NK-92 treated with Interleukin-12 subunit alpha and Interleukin-12 subunit beta, amount 100 ng/mL, for 24 hours (cell line): Measurements from ENCODE around the gene ZNF668.
"Not testable (repeated sequence)": the region's sequence is repeated elsewhere in the genome, so short reads cannot be mapped to it uniquely, and the experiment has no call there.

ENCODE experiments used
- DNase-seq: peaks from one replicate; lab custom pipeline; 2025; lab: John Stamatoyannopoulos, UW

ZNF668 gene

DNA sequence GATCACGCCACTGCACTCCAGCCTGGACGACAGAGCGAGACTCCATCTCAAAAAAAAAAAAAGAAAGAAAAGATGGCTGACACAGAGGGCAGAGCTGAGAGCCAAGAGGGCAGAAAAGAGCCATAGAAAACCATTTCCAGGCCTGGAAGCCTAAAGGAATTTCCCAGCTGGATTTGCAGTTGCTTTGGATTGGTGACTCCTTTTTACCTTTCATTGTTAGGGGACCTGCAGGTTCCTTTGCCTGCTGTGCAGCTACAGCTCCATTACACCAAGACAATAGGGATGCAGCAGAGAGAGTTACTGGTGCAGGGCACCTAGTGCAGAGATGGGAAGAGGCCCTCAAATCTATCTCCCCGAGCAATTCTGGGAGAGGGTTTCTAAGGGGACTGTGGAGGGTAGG lies 18.4 kb downstream of the ZNF668 start:
- DNase-seq: no peak

DNA sequence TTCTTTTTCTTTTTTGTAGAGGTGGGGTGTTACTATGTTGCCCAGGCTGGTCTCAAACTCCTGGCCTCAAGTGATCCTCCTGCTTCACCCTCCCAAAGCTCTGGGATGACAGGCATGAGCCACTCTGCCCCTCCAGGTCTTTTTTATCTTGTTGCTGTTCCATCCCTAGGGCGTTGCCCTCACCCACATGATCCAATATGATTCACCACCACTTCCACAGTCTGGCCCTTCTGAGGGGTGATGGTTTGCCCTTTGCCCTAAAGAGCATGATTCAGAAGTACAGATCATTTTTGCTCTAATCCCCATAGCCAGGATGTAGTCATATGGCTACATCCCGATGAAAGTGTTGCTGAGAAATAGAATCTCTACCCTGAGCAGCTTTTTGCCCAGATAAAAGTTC lies 21.9 kb downstream of the ZNF668 start:
- DNase-seq: no peak

DNA sequence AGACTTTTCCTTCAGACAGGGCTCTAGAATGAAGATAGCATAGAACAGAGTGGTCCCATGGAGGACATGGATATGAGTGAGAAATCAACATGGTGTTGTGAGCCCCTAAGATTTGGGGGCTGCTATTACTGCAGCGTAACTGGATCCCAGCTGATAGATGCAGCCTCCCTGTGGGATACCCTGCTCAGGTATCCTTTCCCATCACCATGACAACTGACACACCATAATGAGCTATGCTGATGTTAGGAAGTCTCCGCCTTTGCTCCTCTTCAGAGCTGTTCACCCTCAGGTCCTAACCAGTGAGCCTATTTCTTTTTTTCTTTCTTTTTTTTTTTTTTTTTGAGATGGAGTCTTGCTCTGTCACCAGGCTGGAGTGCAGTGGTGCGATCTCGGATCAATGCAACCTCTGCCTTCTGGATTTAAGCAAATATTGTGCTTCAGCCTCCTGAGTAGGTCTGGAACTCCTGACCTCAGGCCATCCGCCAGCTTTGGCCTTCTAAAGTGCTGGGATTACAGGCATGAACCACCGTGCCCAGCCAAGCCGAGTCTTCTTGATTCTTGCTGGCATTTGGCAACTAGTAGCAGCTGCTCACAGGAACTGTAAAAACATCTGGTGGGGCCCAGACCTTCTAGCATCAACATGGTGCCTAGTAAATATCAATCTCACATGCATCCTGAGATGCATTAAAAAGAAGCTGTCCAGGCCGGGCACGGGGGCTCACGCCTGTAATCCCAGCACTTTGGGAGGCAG lies 23.6 kb downstream of the ZNF668 start:
- no peak for DNase-seq

DNA sequence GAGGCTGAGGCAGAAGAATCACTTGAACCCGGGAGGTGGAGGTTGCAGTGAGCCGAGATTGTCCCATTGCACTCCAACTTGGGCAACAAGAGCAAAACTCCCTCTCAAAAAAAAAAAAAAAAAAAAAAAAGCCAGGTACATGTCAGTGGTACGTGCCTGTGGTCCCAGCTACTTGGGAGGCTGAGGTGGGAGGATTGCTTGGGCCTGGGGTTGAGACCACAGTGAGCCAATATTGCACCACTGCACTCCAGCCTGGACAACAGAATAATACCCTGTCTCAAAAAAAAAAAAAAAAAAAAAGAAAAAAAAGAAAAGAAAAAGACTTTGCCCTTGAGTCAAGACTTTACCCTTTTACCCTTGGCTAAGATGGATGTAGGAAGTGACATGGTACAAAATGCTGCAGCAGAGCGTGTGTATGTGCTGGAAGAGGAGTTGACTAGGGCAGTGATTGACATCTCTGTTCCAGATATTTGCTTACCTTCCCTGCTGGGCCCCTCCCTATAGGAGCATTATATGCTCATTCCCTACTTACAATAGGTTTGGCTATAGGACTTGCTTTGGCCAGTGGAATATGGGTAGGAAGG lies 30.1 kb downstream of the ZNF668 start:
- DNase-seq: no peak

DNA sequence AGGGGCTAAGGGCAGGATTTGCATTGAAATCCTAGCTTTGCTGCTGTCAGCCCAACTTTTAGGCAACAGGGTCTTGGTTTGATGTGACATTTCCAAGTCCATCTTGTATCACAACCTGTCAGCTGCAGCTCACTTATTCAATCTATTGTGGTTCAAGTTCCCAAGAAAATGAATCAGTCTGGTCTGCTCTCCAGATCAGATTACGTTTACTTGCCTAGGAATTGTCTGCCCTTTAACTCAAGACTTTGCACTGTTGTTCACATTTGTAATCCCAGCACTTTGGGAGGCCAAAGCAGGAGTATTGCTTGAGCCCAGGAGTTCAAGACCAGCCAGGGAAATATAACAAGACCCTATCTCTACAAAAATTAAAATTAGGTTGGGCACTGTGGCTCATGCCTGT lies 30.7 kb downstream of the ZNF668 start:
- DNase-seq: no peak

DNA sequence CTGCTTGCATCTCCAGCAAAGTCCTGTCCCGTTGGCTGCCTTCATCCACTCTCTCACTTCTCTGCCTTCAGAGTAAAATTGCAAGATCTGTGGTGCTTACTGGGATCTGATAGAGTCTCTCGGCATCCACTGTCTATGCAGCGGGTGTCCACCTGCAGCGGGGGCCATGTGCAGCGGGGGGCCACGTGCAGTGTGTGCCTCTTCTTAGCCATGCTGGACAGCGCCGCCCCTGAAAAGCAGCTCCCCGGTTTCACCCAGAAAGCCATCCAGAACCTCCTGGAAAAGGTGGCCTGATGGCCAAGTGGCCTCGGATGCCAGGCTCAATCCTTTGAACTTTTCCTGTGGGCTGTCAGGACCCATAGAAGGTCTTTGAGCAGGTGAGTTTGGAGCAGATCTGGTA lies 31.2 kb downstream of the ZNF668 start:
- DNase-seq: no peak

DNA sequence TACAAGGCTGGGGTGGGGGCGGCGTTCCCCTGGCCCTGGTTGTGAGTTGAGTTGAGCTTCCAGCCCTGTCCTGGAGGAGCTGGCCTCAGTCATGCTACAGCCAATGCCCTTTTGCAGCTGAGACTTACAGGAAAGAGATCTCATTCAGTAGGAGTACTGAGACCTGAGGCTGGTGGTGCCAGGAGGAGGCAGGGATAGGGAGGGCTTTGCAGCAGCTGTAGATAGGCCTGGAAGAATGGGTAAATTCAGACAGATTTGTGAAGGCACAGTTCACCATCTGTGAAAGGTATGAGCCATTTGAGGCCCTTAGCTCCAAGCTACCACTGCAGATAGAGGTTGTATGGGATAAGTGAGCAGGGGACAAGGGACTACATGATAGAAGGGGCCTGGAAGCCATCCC lies 35.0 kb downstream of the ZNF668 start:
- no peak for DNase-seq

DNA sequence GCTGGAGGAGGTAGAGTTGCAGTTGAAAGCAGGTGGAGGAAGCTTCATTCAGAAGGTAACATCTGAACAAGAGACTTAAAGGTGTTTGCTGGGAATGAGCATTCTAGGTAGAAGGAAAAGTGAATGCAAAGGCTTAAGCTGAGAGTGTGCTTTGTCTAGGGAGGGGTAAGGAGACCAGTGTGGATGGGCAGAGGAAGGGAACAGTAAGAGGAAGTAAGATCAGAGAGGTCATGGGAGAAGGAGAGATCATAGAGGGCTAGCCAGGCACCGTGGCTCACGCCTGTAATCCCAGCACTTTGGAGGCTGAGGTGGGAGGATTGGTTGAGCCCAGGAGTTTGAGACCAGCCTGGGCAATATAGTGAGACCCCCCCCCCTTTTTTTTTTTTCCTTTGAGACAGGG lies 37.3 kb downstream of the ZNF668 start:
- DNase-seq: no peak

DNA sequence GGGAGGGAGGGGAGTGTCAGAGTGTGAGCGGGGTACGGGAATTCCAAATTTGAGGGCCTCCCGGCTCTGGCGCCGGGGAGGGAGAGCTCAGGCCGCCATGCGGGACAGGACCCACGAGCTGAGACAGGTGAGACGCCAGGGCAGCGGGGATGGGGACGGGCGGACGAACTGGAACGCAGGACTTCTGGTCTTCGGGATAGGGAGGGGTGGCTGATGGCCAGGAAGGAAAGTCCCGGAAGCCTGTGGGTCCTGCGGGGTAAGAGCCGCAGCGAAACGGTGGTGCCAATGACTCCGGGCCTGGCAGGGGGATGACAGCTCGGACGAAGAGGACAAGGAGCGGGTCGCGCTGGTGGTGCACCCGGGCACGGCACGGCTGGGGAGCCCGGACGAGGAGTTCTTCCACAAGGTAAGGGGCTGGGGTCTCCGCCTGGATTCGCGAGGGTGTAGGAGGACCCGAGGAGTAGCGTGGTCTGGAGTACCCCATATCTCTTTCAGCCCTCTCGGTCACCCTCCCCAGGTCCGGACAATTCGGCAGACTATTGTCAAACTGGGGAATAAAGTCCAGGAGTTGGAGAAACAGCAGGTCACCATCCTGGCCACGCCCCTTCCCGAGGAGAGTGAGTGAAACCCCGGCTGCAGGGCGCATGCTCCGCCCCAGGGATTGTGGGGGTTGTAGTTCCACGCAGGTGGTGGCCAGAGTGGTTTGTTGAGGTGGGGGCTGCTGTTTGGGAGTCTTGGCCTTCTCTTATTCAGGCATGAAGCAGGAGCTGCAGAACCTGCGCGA lies 40.1 kb downstream of the ZNF668 start:
- peak; percentile 87 for DNase-seq

DNA sequence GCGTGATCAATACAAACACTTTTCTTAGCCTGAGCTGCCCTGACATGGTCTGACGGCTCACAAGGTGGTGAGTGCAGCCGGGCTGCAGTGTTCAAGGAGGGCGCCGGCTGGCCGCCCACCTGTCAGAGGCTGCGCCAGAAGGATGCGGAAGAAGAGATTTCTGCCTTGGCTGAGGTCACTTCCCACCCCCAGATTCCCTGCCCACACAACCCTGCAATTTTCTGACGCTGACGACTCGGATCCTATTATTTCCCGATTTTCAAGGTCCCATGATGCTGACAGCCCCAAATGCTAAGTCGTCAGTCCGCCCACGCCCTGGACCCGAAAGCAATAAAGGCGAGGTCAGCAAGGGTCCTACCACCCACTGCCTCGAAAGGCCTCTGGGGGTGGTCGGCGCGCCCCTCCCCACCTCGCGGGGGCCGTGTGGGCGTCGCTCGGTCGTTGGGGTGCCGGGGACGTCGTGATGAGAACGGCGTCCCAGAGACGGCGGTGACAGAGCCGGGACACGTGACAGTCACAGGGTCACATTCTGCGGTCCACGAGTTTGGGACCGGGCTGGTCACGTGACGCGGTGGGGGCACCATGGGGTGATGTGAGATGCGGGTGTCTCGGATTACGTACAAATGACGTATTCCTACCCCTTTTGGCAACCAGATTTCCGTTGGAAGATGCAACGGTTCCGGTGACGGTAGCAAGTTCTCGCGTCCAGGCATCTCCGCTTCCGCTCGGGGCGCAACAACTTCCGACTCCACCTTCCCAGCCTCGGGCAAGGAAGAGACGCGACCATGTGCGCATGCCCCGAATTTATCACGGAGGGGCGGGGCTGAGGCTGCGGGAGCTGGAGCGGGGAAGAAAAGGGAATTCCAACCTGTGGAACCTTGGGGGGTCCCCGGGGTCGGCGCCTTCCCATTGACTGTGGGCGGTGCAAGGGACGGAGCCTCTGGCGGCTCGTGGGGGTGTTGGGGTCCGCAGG lies 41.0 kb downstream of the ZNF668 start, which contains the start of gene STX4:
STX4 (plus strand) TSS at position 823 of the 973 bp plus-strand sequence. CDS start 248 bp downstream, outside the sequence.
- DNase-seq: peak; percentile 96

DNA sequence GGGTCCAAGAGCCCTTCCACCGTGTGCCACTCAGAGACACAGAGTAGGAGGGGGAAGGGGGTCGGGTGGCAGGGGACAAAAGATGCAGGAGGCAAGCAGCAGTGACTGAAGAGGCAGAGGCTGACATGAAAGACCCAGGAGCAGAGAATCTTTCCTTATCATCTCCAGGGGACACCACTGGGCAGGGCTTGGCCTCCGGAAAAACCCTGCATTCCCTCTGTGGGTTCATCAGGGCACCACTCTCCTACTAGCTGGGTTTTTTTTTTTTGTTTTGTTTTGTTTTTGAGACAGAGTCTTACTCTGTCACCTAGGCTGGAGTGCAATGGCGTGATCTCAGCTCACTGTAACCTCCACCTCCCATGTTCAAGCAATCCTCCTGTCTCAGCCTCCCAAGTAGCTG lies 42.8 kb downstream of the ZNF668 start:
- DNase-seq: no peak

DNA sequence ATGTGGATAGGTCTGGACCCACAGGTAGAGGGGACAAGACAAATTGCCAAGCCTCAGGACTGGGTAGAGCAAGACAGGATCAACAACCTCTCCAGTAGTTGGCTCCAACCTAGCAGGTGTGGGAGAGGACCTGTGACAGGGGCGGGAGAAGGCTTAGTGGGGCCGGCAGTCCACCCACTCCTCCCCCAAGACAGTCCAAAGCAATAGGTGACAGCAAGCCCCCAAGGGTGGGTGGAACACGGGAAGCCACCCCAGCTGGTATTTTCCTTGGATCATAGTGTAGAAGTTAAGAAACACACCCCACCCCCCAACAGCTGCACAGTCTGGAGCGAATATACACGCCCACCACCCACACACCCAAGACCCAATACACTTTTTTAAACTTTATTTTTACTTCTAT lies 44.8 kb downstream of the ZNF668 start:
- DNase-seq: no peak

DNA sequence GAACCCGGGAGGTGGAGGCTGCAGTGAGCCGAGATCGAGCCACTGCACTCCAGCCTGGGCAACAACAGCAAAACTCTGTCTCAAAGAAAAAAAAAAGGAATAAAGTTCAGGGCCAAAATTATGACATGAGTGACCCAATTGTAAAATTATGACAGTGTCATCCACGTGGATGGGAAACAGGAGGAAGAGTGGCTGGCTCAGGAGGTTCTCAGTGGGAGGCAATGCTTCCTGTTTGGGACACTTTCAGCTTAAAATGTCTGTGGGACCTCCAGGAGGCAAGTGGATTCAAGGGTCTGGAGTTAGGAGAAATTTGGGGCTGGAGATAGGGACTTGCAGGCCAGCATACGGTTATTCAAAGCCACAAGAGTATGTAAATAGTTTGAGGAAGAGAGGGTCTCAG lies 48.7 kb downstream of the ZNF668 start:
- DNase-seq: no peak

DNA sequence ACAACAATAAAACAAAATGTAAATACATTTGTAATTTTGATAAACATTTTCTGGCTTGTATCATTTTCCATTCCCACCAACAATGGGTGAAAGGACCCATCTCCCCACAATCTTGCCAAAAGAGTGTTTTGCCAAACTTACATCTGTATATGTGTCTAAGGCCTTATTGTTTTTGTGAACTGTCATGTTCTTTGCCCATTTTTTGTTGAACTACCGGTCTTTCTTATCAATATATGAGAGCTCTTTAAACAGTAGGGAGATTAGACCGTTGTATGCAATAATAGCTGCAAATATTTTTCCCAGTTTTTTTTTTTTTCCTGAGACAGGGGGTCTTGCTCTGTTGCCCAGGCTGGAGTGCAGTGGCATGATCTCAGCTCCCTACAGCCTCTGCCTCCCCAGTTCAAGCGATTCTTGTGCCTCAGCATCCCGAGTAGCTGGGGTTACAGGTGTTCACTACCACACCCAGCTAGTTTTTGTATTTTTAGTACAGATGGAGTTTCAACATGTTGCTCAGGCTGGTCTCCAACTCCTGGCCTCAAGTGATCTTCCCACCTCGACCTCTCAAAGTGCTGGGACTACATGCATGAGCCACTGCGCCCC lies 50.3 kb downstream of the ZNF668 start:
- no peak for DNase-seq

DNA sequence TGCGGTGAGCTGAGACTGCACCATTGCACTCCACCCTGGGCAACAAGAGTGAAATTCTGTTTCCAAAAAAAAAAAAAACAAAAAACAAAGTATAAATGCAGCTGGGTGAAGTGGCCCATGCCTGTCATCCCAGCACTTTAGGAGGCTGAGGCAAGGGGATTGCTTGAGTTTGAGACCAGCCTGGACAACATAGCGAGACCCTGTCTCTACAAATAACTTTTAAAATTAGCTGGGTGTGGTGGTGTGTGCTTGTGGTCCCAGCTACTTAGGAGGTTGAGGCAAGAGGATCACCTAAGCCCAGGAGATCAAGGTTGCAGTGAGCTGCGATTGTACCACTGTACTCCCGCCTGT lies 50.8 kb downstream of the ZNF668 start:
- DNase-seq: no peak

DNA sequence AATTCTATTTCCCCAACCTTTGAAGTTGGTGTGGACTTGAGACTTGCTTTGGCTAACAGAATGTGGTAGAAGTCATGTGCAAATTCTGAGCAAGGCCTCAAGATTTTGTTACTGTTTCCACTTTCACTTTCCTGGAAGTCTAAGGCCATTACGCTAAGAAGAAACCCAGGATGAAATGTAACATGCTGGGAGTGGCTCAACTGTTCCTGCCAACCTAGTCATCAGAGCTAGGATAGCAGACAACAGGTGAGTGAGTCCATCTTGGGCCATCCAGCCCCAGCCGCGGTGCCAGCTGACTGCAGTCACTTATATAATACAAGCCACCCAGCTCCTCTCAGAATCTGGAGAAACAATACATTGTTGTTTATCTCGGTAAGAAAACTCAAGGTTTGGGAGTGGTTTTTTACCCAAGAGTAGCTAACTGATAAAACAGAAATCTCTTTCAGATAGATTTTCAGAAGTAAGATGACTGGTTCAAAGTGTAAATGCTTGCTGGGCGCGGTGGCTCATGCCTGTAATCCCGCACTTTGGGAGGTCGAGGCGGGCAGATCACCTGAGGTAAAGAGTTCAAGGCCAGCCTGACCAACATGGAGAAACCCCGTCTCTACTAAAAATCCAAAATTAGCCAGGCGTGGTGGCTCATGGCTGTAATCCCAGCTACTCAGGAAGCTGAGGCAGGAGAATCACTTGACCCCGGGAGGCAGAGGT lies 51.3 kb downstream of the ZNF668 start:
- DNase-seq: no peak

DNA sequence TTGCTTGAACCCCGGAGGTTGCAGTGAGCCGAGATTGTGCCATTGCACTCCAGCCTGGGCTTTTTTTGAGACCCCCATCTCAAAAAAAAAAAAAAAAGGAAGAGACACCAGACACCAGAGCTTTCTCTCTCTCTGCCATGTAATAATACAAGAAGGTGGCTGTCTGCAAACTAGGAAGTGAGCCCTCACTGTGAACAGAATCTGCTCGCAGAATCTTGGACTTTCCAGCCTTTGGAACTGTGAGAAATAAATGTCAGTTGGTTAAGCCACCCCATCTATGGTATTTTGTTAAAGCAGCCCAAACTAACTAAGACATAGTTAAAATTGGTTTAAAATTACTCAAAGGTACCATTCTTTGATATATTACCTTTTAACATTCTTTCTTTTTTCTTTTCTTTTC lies 53.5 kb downstream of the ZNF668 start:
- no peak for DNase-seq

DNA sequence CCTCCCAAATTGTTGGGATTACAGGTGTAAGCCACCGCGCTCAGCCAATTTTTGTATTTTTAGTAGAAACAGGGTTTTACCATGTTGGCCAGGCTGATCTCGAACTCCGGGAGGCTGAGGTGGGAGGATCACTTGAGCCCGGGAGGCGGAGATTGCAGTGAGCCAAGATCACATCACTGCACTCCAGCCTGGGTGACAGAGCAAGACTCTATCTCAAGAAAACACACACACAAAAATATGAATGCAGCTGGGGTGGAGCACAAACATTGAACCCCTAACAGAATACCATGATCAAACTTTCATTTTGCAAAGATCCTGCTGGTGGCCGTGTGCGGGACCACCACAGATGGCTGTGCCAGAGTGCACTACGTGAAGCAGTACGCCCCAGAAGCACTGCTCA lies 56.3 kb downstream of the ZNF668 start:
- DNase-seq: not testable (repeated sequence)

DNA sequence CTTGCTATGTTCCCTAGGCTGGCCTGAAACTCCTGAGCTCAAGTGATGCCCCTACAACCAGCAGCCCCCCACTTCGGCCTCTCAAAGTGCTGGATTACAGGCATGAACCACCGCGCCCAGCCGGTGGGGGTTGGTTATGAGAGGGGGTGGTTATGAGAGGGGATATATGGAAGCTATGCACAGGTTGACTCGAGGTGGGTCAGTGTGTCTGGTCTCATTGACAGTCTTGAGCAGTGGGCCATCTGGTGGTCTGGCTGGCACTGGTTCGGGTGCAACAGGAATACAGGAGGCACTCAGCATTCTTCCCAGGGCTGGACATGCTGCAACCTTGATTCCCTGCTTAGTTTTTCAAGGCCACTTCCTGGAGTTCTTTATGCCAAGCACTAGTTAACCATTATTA lies 58.0 kb downstream of the ZNF668 start:
- no peak for DNase-seq

DNA sequence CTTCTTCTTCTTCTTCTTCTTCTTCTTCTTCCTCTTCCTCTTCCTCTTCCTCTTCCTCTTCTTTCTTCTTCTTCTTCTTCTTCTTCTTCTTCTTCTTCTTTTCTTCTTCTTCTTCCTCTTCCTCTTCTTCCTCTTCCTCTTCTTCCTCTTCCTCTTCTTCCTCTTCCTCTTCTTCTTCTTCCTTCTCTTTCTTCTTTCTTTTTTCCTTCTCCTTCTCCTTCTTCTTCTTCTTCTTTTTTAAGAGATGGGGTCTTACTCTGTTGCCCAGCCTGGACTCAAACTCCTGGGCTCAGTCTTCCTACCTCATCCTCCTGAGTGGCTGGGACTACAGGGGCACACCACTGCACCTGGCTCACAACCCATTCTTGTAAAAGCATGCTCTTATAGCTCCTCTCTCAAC lies 60.7 kb downstream of the ZNF668 start:
- DNase-seq: not testable (repeated sequence)

DNA sequence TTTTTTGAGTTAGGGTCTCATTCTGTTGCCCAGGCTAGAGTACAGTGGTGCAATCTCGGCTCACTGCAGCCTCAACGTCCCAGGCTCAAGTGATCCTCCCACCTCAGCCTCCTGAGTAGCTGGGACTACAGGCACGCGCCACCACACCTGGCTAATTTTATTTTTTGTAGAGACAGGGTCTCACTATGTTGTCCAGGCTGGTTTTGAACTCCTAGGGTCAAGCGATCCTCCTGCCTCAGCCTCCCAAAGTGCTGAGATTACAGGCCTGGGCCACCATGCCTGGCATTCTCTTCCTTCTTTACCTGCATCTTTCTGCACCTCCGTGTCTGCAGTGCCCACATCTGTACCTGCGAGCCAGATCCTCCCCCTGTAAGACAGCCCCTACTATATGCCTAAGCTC lies 62.2 kb downstream of the ZNF668 start:
- DNase-seq: not testable (repeated sequence)
